ENCODE measurements around the gene STK38.

DNA sequence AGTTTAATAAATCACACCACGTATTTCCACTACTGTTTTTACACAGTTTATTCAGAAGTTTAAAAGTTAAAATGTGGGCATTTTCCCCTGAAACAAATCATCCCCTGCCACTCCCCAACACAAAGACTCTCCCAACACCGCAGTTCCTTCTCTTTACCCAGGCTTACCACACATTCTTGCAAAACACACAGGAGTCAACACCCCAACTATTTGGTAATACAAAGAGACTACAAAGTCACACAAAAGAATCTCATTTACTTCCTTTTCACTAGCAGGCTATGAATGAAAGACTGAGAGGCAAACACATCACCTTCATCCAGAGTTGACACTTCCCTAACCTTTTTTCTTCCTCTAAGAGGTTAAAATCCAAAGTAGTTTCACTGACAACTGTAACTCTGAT, 53.4 kb downstream of the STK38 start:
- no peak for TF ChIP-seq ZNF8 (CRISPR knock-in tag; IDR thresholded peaks at IDR 0.05)
- TF ChIP-seq, protein P1, sequence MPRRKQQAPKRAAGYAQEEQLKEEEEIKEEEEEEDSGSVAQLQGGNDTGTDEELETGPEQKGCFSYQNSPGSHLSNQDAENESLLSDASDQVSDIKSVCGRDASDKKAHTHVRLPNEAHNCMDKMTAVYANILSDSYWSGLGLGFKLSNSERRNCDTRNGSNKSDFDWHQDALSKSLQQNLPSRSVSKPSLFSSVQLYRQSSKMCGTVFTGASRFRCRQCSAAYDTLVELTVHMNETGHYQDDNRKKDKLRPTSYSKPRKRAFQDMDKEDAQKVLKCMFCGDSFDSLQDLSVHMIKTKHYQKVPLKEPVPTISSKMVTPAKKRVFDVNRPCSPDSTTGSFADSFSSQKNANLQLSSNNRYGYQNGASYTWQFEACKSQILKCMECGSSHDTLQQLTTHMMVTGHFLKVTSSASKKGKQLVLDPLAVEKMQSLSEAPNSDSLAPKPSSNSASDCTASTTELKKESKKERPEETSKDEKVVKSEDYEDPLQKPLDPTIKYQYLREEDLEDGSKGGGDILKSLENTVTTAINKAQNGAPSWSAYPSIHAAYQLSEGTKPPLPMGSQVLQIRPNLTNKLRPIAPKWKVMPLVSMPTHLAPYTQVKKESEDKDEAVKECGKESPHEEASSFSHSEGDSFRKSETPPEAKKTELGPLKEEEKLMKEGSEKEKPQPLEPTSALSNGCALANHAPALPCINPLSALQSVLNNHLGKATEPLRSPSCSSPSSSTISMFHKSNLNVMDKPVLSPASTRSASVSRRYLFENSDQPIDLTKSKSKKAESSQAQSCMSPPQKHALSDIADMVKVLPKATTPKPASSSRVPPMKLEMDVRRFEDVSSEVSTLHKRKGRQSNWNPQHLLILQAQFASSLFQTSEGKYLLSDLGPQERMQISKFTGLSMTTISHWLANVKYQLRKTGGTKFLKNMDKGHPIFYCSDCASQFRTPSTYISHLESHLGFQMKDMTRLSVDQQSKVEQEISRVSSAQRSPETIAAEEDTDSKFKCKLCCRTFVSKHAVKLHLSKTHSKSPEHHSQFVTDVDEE (CRISPR knock-in tag; IDR thresholded peaks at IDR 0.05) = no peak
